AG20443 (cell line): ENCODE data around the gene KRTAP10-7.
"Not testable (repeated sequence)": the region's sequence is repeated elsewhere in the genome, so short reads cannot be mapped to it uniquely, and the experiment has no call there.

ENCODE experiments used
- DNase-seq: peaks from one replicate; pipeline ENCODE4 v3.0.0; 2012; ENCODE audit warnings: low spot score, mixed read lengths

Gene KRTAP10-7, protein sequence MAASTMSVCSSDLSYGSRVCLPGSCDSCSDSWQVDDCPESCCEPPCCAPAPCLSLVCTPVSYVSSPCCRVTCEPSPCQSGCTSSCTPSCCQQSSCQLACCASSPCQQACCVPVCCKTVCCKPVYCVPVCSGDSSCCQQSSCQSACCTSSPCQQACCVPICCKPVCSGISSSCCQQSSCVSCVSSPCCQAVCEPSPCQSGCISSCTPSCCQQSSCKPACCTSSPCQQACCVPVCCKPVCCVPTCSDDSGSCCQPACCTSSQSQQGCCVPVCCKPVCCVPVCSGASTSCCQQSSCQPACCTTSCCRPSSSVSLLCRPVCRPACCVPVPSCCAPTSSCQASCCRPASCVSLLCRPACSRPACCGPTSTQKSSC

GRCh38 chr21:44600118-44600978 is at the start of gene KRTAP10-7:
Gene KRTAP10-7 (plus strand): TSS chr21:44600597. CDS start chr21:44600622, 25 bp downstream.
- not testable (repeated sequence) for DNase-seq

DNA sequence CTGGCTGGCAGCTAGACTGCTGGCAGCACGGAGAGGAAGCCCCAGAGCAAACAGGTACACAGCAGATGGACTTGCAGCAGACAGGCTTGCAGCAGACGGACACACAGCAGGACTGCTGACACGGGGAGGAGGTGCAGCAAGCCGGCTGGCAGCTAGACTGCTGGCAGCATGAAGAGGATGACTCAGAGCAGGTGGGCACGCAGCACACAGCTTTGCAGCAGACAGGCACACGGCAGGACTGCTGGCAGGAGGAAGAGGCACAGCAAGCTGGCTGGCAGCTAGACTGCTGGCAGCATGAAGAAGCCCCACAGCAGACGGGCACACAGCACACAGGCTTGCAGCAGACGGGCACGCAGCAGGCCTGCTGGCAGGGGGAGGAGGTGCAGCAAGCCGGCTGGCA is 49.6 kb upstream of the KRTAP10-7 start:
- no peak for DNase-seq

GRCh38 chr21:44551340-44551961 is 48.9 kb upstream of the KRTAP10-7 start, which contains the start of gene KRTAP10-2:
Gene KRTAP10-2 (minus strand): TSS chr21:44551505. CDS start chr21:44551458, 47 bp downstream.
- no peak for DNase-seq

GRCh38 chr21:44552136-44552535 is 48.3 kb upstream of the KRTAP10-7 start:
- DNase-seq = no peak

- no peak for DNase-seq
Observed at GRCh38 chr21:44552681-44553080, 47.7 kb upstream of the KRTAP10-7 start.

DNA sequence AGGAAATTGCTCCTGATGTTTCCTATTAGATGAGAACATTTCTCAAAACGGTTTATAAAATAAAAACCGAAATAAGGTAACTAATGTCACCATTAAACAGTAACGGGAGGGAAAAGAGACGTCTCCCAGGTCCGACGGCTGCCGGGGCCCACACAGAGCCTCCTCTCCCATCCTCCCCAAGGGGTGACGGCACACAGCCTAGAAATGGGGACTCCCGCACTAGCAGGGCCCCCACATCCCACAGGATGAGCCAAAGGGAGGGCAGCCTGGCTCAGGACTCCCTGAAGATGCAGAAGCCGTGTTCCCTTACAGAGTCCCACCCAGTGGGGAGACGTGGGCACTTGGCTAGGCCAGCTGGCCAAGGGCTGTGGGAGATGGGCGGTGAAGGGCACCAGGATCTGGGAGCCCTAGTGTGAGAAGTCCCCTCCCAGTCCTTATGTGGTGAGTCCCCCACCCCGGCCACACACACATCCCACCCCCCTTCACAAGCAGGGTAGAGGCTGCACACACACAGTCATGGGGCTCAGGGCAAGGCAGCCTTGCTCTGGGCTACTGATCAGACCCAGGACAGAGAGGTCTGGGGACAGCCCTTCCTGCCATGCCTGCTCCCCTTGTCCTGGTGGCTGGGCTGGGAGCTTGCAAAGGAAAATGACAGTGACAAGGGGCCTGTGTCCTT is 45.1 kb upstream of the KRTAP10-7 start:
- no peak for DNase-seq

GRCh38 chr21:44556879-44557278 is 43.5 kb upstream of the KRTAP10-7 start:
- no peak for DNase-seq

GRCh38 chr21:44557491-44558328 is 42.7 kb upstream of the KRTAP10-7 start:
- no peak for DNase-seq

DNA sequence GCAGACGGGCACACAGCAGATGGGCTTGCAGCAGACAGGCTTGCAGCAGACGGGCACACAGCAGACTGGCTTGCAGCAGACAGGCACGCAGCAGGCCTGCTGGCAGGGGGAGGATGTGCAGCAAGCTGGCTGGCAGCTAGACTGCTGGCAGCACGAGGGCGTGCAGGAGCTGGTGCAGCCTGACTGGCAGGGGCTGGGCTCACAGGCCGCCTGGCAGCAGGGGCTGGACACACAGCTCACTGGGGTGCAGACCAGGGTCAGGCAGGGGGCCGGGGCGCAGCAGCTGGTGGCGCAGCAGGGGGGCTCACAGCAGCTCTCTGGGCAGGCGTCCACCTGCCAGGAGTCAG is 42.1 kb upstream of the KRTAP10-7 start:
- DNase-seq = not testable (repeated sequence)

DNA sequence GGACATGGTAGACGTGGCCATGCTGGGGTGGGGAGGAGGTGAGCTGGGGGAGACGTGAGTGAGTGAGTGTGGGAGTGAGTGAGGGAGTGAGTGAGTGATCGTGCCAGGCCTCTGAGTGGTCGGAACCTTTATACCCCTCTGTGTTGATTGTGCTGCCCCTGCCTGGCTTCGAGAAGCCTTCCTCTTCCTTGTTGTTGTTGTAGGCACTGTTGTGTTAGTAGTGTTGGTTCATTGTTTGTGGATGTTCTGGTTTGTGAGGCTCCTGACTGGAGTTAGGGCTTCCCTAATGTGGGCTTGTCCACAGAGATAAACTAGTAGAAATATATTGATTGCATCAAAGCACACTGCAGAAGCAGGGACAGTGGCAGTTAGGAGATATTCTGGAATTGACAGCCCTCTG is 41.7 kb upstream of the KRTAP10-7 start, which contains the start of gene KRTAP10-3:
Gene KRTAP10-3 (minus strand): TSS at position 101 of the 400 bp plus-strand sequence. CDS start 80 bp downstream, at position 21.
- no peak for DNase-seq

GRCh38 chr21:44564099-44564498 is 36.3 kb upstream of the KRTAP10-7 start:
- DNase-seq = no peak

DNA sequence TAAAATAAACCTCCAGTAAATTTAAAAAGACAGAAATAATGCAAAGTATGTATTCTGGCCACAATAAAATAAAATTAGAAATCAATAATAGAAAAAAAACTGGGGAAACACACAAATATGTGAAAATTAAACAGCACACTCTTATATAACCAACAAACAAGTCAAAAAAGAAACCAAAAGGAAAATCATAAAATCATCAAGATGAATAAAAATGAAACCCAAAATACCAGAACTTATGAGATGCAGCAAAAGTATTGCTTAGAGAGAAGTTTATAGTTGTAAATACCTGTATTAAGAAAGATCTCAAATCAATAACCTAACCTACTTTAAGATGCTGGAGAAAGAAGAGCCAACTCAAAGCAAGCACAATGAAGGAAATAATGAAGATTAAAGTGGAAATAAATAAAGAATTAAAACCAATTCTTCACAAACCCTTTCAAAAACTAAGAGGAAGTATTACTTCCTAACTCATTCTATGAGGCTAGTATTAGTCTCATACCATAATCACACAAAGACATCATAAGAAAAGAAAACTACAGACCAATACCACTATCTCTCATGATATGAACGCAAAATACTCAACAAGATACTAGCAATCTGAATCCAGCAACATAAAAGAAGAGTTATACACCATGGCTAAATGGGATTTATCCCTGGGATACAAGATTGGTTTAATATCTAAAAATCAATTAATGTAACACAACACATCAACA is 35.4 kb upstream of the KRTAP10-7 start:
- DNase-seq = no peak

- no peak for DNase-seq
Observed at GRCh38 chr21:44566403-44566802, 34.0 kb upstream of the KRTAP10-7 start.

- DNase-seq = no peak
Observed at GRCh38 chr21:44567481-44568171, 32.8 kb upstream of the KRTAP10-7 start.

DNA sequence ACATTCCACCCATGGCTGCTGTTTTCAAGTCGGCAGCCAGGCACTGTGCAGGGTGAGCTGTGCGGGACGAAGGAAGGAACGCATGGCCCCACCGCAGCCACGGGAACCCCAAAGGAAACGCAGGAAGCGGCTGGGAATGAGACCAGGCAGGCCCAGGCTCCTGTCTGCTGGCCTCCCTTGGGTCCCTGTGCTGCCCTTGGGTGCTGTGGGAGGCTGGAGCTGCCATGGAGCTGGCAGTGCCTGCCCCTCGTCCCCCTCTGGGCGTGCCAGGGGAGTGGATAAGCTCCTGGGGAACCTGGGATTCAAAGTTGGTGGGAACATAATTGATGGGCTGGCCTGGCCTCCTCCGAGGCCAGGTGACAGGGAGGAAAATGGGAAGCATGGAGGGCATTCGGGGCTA is 32.1 kb upstream of the KRTAP10-7 start:
- no peak for DNase-seq

- DNase-seq = no peak
Observed at GRCh38 chr21:44568667-44569556, 31.5 kb upstream of the KRTAP10-7 start.

DNA sequence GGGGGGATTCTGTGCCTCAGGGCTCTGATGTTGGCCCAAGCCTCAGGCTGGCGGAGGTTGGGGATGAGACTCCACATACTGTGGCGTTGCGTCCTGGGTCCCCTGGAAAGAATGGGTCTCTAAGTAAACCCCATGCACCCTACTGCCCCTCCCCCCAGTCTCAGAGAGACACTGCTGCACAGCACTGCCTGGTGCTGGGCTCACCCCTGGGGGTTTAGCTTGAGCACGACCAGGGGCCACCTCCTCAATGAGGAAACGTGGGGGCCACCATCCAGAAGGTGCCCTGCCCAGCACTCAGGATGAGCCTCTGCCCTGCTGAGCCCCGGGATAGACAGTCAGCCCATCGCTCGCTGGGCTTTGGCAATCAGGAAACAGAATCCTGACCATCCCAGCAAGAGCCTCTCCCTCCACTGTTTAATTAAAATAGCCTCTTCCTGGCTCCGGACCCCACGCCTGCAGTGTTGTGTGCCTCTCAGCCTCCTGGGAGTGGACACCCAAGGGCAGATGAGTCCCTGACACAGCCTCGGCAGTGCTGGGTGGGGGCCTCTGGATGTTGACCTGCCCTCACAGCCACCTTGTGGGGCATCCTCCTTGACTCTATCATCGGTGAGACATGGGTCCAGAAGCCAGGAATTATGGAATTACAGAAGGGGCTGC is 30.4 kb upstream of the KRTAP10-7 start:
- DNase-seq = no peak

- DNase-seq = no peak
Observed at GRCh38 chr21:44571296-44571695, 29.1 kb upstream of the KRTAP10-7 start.
